SU-DHL-6 (cell line): ENCODE data around the gene PLCE1.

Experiments
- H2AFZ ChIP-seq: fragments of 200-600 bp; sonication (generic); 2 replicates; pipeline ENCODE4 v1.6.1; 2014; ENCODE audit warnings: low read depth, mild to moderate bottlenecking, moderate library complexity, mixed read lengths, antibody characterized with exemption, low read length; ENCODE audit not compliant: severe bottlenecking
- H3F3A ChIP-seq: fragments of 200-600 bp; shearing (Covaris generic); 2 replicates; pipeline ENCODE4 v1.6.0; 2016; ENCODE audit warnings: antibody characterized with exemption, mild to moderate bottlenecking; ENCODE audit not compliant: insufficient read depth
- H3K27ac ChIP-seq: fragments of 200-600 bp; sonication (generic); 2 replicates; pipeline ENCODE4 v1.5.1; 2016; ENCODE audit warnings: low read depth, mild to moderate bottlenecking, low read length, moderate library complexity, mixed read lengths
- H3K27me3 ChIP-seq: fragments of 200-600 bp; sonication (generic), shearing (Covaris generic); 2 replicates; pipeline ENCODE4 v1.6.0; 2014; ENCODE audit warnings: mild to moderate bottlenecking, low read length
- H3K36me3 ChIP-seq: fragments of 200-600 bp; sonication (generic); 2 replicates; pipeline ENCODE4 v1.6.1; 2014; ENCODE audit warnings: mild to moderate bottlenecking, low read length, mixed read lengths
- H3K4me2 ChIP-seq: fragments of 300-600, 200-600 bp; shearing (Covaris generic), sonication (generic); 2 replicates; pipeline ENCODE4 v1.6.0; 2014; ENCODE audit warnings: low read length, low read depth, mild to moderate bottlenecking; ENCODE audit not compliant: poor library complexity, severe bottlenecking
- H3K4me3 ChIP-seq: fragments of 200-600 bp; sonication (generic); 2 replicates; pipeline ENCODE4 v1.5.1; 2014; ENCODE audit warnings: antibody characterized with exemption, low read length, mild to moderate bottlenecking, mixed read lengths; ENCODE audit not compliant: insufficient read depth, poor library complexity, severe bottlenecking
- H3K79me2 ChIP-seq: fragments of 200-600 bp; sonication (generic); 2 replicates; pipeline ENCODE4 v1.6.1; 2014; ENCODE audit warnings: mild to moderate bottlenecking, low read length, moderate library complexity; ENCODE audit not compliant: insufficient read depth
- H3K9ac ChIP-seq: fragments of 200-600 bp; sonication (generic); 2 replicates; pipeline ENCODE4 v1.7.0; 2014; ENCODE audit warnings: mild to moderate bottlenecking, low read length
- H3K9me2 ChIP-seq: fragments of 200-600 bp; sonication (generic); replicated peaks from 2 replicates; pipeline ENCODE4 v1.6.1; 2014; ENCODE audit warnings: low read length; ENCODE audit not compliant: insufficient read depth
- H3K9me3 ChIP-seq: fragments of 200-600 bp; sonication (generic); 2 replicates; pipeline ENCODE4 v1.6.1; 2014; ENCODE audit warnings: low read length, mixed read lengths; ENCODE audit not compliant: insufficient read depth
- H4K20me1 ChIP-seq: fragments of 200-600 bp; sonication (generic); 2 replicates; pipeline ENCODE4 v1.6.1; 2014; ENCODE audit warnings: low read depth, mild to moderate bottlenecking, antibody characterized with exemption, low read length, moderate library complexity, mixed read lengths
- EZH2phosphoT487 ChIP-seq: fragments of 200-600 bp; sonication (generic), shearing (Covaris generic); conservative IDR thresholded peaks from 2 replicates; pipeline ENCODE4 v1.6.1; 2018; ENCODE audit warnings: mild to moderate bottlenecking, antibody characterized with exemption, low read length, moderate library complexity, mixed read lengths
- TF ChIP-seq, protein P1 (sequence below): fragments of 200-600 bp; sonication (generic); IDR thresholded peaks from one replicate; pipeline ENCODE4 v1.5.1; 2017; ENCODE audit warnings: antibody characterized with exemption, mild to moderate bottlenecking, low read length, moderate library complexity; ENCODE audit not compliant: insufficient read depth, poor library complexity, severe bottlenecking

Gene PLCE1

DNA sequence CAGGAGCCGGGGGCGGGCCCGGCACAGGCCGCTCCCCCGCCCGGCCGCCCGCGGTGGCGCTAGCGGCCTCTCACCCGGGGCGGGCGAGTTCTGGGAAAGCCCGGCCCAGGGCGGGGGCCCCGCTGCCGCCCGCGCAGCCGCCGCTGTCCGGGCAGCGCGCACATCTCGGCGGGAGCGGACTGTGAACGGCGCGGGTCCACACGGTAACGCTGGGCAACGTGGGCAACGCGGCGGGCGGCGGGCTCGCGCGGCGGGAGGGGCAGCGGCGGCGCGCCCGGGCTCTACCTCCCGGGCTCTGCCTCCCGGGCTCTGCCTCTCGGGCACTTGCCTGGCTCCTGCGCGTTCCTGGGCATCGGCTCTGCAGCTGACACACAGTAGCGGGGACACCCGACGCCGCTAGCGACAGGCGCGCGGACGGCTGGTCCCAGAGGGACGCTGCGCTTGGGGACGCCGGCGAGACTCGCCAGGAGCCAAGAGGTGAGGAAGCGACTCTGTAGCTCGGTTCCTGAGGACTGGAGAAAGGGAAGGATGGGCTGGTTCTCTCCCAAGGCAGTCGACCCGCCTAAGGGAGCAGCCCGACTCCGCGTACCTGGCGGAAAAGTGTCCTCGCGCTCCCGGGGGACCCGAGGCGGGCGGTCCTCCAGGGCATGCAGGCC lies at the start of gene PLCE1:
PLCE1 (plus strand) TSS at position 150 of the 656 bp plus-strand sequence. CDS start 37,116 bp downstream, outside the sequence.
- Histone ChIP-seq H3K4me3 (no peak within 1 kb of the TSS), H3K27me3 (no peaks in the 10 kb centered on the region), H3K9ac (no peak within 1 kb of the TSS), H3F3A (no peaks in the 10 kb centered on the region), H3K36me3 (no peaks in the 10 kb centered on the region), H2AFZ (no peak within 1 kb of the TSS), H3K9me2 (no peaks in the 10 kb centered on the region), H3K9me3 (no peaks in the 10 kb centered on the region), H4K20me1 (no peaks in the 10 kb centered on the region), H3K27ac (no peak within 1 kb of the TSS), H3K4me2 (no peak within 1 kb of the TSS), H3K79me2 (no peaks in the 10 kb centered on the region)
- TF ChIP-seq, protein P1, sequence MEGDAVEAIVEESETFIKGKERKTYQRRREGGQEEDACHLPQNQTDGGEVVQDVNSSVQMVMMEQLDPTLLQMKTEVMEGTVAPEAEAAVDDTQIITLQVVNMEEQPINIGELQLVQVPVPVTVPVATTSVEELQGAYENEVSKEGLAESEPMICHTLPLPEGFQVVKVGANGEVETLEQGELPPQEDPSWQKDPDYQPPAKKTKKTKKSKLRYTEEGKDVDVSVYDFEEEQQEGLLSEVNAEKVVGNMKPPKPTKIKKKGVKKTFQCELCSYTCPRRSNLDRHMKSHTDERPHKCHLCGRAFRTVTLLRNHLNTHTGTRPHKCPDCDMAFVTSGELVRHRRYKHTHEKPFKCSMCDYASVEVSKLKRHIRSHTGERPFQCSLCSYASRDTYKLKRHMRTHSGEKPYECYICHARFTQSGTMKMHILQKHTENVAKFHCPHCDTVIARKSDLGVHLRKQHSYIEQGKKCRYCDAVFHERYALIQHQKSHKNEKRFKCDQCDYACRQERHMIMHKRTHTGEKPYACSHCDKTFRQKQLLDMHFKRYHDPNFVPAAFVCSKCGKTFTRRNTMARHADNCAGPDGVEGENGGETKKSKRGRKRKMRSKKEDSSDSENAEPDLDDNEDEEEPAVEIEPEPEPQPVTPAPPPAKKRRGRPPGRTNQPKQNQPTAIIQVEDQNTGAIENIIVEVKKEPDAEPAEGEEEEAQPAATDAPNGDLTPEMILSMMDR: no peak
- no peak for TF ChIP-seq EZH2phosphoT487

- 0 out of 2 replicates have a peak, but pooled peaks cover 3% of the 10 kb centered on the region for H3K27me3 ChIP-seq
- no peak overlapping the region for H3K4me3 ChIP-seq
- no peaks in the 10 kb centered on the region for H3K36me3 ChIP-seq
- no peaks in the 10 kb centered on the region for H3K9me2 ChIP-seq
- H3F3A ChIP-seq: no peaks in the 10 kb centered on the region
- no peak overlapping the region for H3K9ac ChIP-seq
- H3K9me3 ChIP-seq: no peaks in the 10 kb centered on the region
- H3K79me2 ChIP-seq: no peaks in the 10 kb centered on the region
- TF ChIP-seq EZH2phosphoT487: no peak
- TF ChIP-seq, protein P1: no peak
- H3K4me2 ChIP-seq: no peak overlapping the region
- H3K27ac ChIP-seq: no peak overlapping the region
- no peaks in the 10 kb centered on the region for H4K20me1 ChIP-seq
- no peak overlapping the region for H2AFZ ChIP-seq
These were observed 47.9 kb upstream of the PLCE1 start for GRCh38 chr10:93945819-93946218.

DNA sequence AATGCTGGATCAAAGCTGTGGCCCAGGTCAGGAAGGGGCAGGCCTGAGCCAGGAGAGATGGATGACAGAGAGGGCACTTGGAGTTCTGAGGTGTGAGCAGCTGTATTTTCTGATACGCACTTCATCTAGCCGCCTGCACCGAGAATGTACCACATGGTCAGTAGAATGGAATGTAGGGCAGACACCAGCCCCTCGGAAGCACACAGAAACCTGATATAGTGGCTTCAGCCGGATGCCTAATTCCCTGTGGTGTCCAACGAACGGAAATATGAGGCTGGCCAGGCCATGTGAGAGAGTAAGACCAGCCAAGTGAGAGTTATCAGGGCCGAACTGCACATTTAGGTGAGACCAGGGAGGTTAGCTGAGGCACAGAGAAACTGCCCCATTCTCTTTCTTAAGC lies 46.7 kb upstream of the PLCE1 start:
- Histone ChIP-seq H3F3A (no peaks in the 10 kb centered on the region), H4K20me1 (no peaks in the 10 kb centered on the region), H3K9me2 (no peaks in the 10 kb centered on the region), H3K27ac (no peak overlapping the region), H3K36me3 (no peaks in the 10 kb centered on the region), H3K27me3 (0 out of 2 replicates have a peak, but pooled peaks cover 3% of the 10 kb centered on the region), H3K79me2 (no peaks in the 10 kb centered on the region), H3K4me3 (no peak overlapping the region), H2AFZ (no peak overlapping the region), H3K9me3 (no peaks in the 10 kb centered on the region), H3K9ac (no peak overlapping the region), H3K4me2 (no peak overlapping the region)
- no peak for TF ChIP-seq EZH2phosphoT487
- TF ChIP-seq, protein P1: no peak
